HCT116 (cell line): ENCODE measurements around the gene RNF150. TPM values are rescaled to one million over a fixed set of nuclear protein-coding genes. Genes with fewer than 3 reads are reported as not detected.

Source experiments
- ATAC-seq: fragments of 200-7000 bp; cut with Tn5 transposase; 2 replicates; pipeline ENCODE4 v1.9.1; 2020; ENCODE audit warnings: mild to moderate bottlenecking, moderate library complexity
- BruUV-seq: library from RNA; stranded (reverse); fragments of 400-500 nt; replicated peaks from 2 replicates; lab custom pipeline; 2021; lab: Mats Ljungman, UMichigan
- CTCF ChIA-PET: fragments of 300-600 bp; sonication (Branson Sonifier 250); formaldehyde crosslinking; loops from one replicate; lab custom pipeline; 2021; ENCODE audit warnings: antibody characterized with exemption; lab: Charles Lee
- POLR2A ChIA-PET: fragments of 300-600, 350-600 bp; sonication (Branson Sonifier 250); formaldehyde crosslinking; loops from one replicate; lab custom pipeline; 2021; ENCODE audit warnings: antibody characterized with exemption; lab: Charles Lee
- RAD21 ChIA-PET, 2 experiments: fragments of 300-600 bp; sonication (Branson Sonifier 250); formaldehyde crosslinking; loops; one replicate each; lab custom pipeline; 2023; ENCODE audit warnings: low total read pairs in 2 of 2; ENCODE audit not compliant: uncharacterized antibody in 2 of 2, unreplicated experiment in 2 of 2, low non-redundant PET in 1 of 2; lab: Charles Lee
- DNase-seq: peaks from one replicate; pipeline ENCODE4 v3.0.0-alpha.2; 2010; ENCODE audit warnings: low read depth, low spot score
- H2AFZ ChIP-seq: fragments of 200-600 bp; shearing (Covaris generic), sonication (generic); 2 replicates; pipeline ENCODE4 v1.6.1; 2017; ENCODE audit warnings: low read depth, mixed run types, mixed read lengths, antibody characterized with exemption, low read length; ENCODE audit not compliant: poor library complexity, severe bottlenecking
- H3K27ac ChIP-seq: 2 replicates; pipeline ENCODE4 v1.5.1; 2012; ENCODE audit warnings: low read depth, low read length
- H3K27me3 ChIP-seq: fragments of 200-600 bp; sonication (generic); 2 replicates; pipeline ENCODE4 v1.6.1; 2016; ENCODE audit warnings: mixed run types, low read length, mixed read lengths; ENCODE audit not compliant: insufficient read depth
- H3K36me3 ChIP-seq, 2 experiments: fragments of 200-500 bp in 1 of 2; fragments of 200-600 bp in 1 of 2; sonication (Bioruptor generic) in 1 of 2; sonication (generic) in 1 of 2; 2 replicates each; pipeline versions ENCODE4 v1.5.1 to v1.6.1; 2014 to 2016; ENCODE audit warnings: low read length in 2 of 2, inconsistent platforms in 1 of 2, mixed read lengths in 1 of 2, mixed run types in 1 of 2; ENCODE audit not compliant: insufficient read depth in 2 of 2, control insufficient read depth in 1 of 2
- H3K4me1 ChIP-seq, 2 experiments: fragments of 200-600 bp in 1 of 2; sonication (generic) in 1 of 2; 2 replicates each; pipeline versions ENCODE4 v1.5.1 to v1.6.1; 2012 to 2017; ENCODE audit warnings: low read length in 2 of 2, inconsistent platforms in 1 of 2, mild to moderate bottlenecking in 1 of 2, mixed read lengths in 1 of 2, mixed run types in 1 of 2, moderate library complexity in 1 of 2; ENCODE audit not compliant: insufficient read depth in 2 of 2, control insufficient read depth in 1 of 2
- H3K4me2 ChIP-seq: fragments of 200-600 bp; sonication (generic); 2 replicates; pipeline ENCODE4 v1.6.1; 2017; ENCODE audit warnings: mixed run types, low read length, mixed read lengths
- H3K4me3 ChIP-seq, 2 experiments: fragments of 200-600 bp in 1 of 2; sonication (generic) in 1 of 2; replicated peaks in 1 of 2; 2 replicates each; pipeline ENCODE4 v1.5.1; 2011 to 2016; ENCODE audit warnings: low read length in 2 of 2, control low read depth in 1 of 2, low read depth in 1 of 2, mild to moderate bottlenecking in 1 of 2, mixed read lengths in 1 of 2, mixed run types in 1 of 2
- H3K79me2 ChIP-seq: fragments of 200-600 bp; sonication (generic); 2 replicates; pipeline ENCODE4 v1.6.1; 2017; ENCODE audit warnings: mild to moderate bottlenecking, mixed run types, low read length, moderate library complexity, mixed read lengths; ENCODE audit not compliant: insufficient read depth
- H3K9ac ChIP-seq: fragments of 200-600 bp; sonication (generic); 2 replicates; pipeline ENCODE4 v1.6.1; 2016; ENCODE audit warnings: low read length, mixed read lengths
- H3K9me2 ChIP-seq: fragments of 200-600 bp; sonication (generic), shearing (Covaris generic); 2 replicates; pipeline ENCODE4 v1.6.1; 2017; ENCODE audit warnings: mixed run types, mild to moderate bottlenecking, moderate library complexity; ENCODE audit not compliant: insufficient read depth
- H3K9me3 ChIP-seq, 2 experiments: fragments of 200-500 bp in 1 of 2; fragments of 200-600 bp in 1 of 2; sonication (Bioruptor generic) in 1 of 2; sonication (generic) in 1 of 2; 2 replicates each; pipeline ENCODE4 v1.6.1; 2014 to 2017; ENCODE audit warnings: low read length in 2 of 2, mixed read lengths in 2 of 2, inconsistent platforms in 1 of 2, low read depth in 1 of 2, mild to moderate bottlenecking in 1 of 2, mixed run types in 1 of 2, moderate library complexity in 1 of 2; ENCODE audit not compliant: control insufficient read depth in 1 of 2, insufficient read depth in 1 of 2
- H4K20me1 ChIP-seq: fragments of 200-600 bp; sonication (generic), shearing (Covaris generic); 2 replicates; pipeline ENCODE4 v1.6.1; 2017; ENCODE audit warnings: mixed run types, mild to moderate bottlenecking, moderate library complexity; ENCODE audit not compliant: insufficient read depth
- CEBPB ChIP-seq: IDR thresholded peaks from 2 replicates; pipeline ENCODE4 v1.6.1; 2012; ENCODE audit warnings: low read depth
- ELF1 ChIP-seq: IDR thresholded peaks from 2 replicates; pipeline ENCODE4 v1.6.1; 2012; ENCODE audit warnings: low read depth, borderline replicate concordance
- FOSL1 ChIP-seq: IDR thresholded peaks from 2 replicates; pipeline ENCODE4 v1.6.1; 2012; ENCODE audit warnings: low read depth
- POLR2AphosphoS5 ChIP-seq: IDR thresholded peaks from 2 replicates; pipeline ENCODE4 v1.6.1; 2011; ENCODE audit warnings: mild to moderate bottlenecking, low read depth, low read length, moderate library complexity
- RAD21 ChIP-seq: IDR thresholded peaks from 2 replicates; pipeline ENCODE4 v1.6.1; 2012; ENCODE audit warnings: low read depth, mild to moderate bottlenecking
- SP1 ChIP-seq: IDR thresholded peaks from 2 replicates; pipeline ENCODE4 v1.6.1; 2012; ENCODE audit warnings: low read depth
- SRF ChIP-seq: IDR thresholded peaks from 2 replicates; pipeline ENCODE4 v1.6.1; 2012; ENCODE audit warnings: low read depth
- ZFX ChIP-seq: fragments of 450-650 bp; IDR thresholded peaks from 2 replicates; pipeline ENCODE4 v1.6.1; 2017
- intact Hi-C: fragments of 100-400 bp; cut with micrococcal nuclease; formaldehyde crosslinking; loops from 2 replicates; pipeline ENCODE4 v1.10.0; 2022
- total RNA-seq: library from RNA; stranded (reverse); gene quantifications from one replicate; pipeline ENCODE4 v1.2.1, GENCODE V29; 2021; ENCODE audit not compliant: unreplicated experiment
- TF ChIP-seq, protein P1 (sequence below), 3 experiments: fragments of 200-600 bp in 1 of 3; sonication (generic) in 1 of 3; IDR thresholded peaks in 2 of 3; conservative IDR thresholded peaks in 1 of 3; 2 replicates each; pipeline ENCODE4 v1.5.1; 2012 to 2017; ENCODE audit warnings: low read depth in 2 of 3, low read length in 2 of 3, antibody characterized with exemption in 1 of 3, borderline replicate concordance in 1 of 3, control low read depth in 1 of 3, mild to moderate bottlenecking in 1 of 3, mixed read lengths in 1 of 3, mixed run types in 1 of 3, moderate library complexity in 1 of 3; ENCODE audit not compliant: insufficient read depth in 1 of 3

Gene RNF150
- total RNA-seq, 1 experiment from 2014 or later, result 0.07 TPM

DNA sequence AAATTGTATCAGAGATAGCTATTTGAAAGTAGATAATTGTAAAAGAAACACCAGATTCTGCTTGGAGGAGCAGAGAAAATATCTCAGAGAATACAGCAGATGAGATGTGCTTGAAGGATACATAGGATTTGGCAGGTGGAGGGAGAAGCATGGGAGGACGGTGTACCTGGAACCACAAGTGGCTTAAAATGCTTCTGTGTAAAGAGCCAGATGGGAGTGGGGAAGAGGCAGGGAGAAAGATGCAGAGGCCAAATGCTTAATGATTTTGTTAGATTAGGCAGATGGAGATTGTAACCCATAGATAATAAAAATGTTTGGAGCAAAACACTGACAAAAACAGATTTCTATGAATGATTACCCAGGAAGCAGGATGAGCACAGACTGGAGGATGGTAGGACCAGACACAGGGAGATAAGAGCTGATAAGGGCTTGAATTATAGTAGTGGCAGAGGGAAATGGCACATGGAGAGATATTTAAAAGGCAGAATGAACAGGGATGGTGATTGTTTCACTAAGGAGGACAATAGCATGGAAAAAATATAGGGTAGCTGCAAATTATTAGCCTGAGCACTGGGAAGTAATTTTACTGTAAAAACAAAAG lies 231.4 kb downstream of the RNF150 start (continued):
- TF ChIP-seq SRF (no peak), FOSL1 (no peak), POLR2AphosphoS5 (no peak), SP1 (no peak)
- TF ChIP-seq, protein P1, sequence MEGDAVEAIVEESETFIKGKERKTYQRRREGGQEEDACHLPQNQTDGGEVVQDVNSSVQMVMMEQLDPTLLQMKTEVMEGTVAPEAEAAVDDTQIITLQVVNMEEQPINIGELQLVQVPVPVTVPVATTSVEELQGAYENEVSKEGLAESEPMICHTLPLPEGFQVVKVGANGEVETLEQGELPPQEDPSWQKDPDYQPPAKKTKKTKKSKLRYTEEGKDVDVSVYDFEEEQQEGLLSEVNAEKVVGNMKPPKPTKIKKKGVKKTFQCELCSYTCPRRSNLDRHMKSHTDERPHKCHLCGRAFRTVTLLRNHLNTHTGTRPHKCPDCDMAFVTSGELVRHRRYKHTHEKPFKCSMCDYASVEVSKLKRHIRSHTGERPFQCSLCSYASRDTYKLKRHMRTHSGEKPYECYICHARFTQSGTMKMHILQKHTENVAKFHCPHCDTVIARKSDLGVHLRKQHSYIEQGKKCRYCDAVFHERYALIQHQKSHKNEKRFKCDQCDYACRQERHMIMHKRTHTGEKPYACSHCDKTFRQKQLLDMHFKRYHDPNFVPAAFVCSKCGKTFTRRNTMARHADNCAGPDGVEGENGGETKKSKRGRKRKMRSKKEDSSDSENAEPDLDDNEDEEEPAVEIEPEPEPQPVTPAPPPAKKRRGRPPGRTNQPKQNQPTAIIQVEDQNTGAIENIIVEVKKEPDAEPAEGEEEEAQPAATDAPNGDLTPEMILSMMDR (IDR thresholded peaks at IDR 0.05 in 2 of 3, conservative IDR thresholded peaks at IDR 0.05 in 1 of 3; ENCODE audit: borderline replicate concordance in 1 of 3, insufficient read depth in 1 of 3, low read depth in 2 of 3, low read length in 2 of 3), result no peak

DNA sequence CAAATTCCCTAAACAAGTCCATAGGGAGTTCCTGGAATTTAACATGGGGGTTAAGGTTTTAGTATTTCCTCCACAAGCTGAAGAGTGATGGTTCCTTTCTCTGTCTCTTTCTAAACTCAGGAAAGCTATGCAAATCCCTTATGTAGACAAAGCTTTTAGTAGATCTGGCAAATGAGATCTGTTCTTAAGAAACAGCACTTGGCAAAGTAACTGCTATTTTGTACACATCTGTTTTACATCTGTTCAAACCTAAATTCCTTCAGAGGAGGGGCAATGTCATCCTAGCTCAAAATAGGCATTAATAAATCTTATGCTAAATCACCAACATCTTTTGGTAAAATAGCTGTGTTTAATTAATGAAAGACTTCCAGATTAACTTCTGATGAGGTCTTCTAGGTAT lies 239.3 kb downstream of the RNF150 start:
- no peaks in the 10 kb centered on the region for H3K36me3 ChIP-seq
- BruUV-seq, result no TSS peak
- no peaks in the 10 kb centered on the region for H4K20me1 ChIP-seq
- H3K9ac ChIP-seq, result no peak overlapping the region
- intact Hi-C loops, result no loop called here
- H3K4me1 ChIP-seq, result no peaks in the 10 kb centered on the region
- peaks cover 11% of the 10 kb centered on the region; the same call in 1 of the 2 replicates for H3K27me3 ChIP-seq
- H3K9me3 ChIP-seq, result no peaks in the 10 kb centered on the region
- CTCF ChIA-PET, result interaction anchor here (1.5 kb wide), 1 partner anchor 9 kb away, joined by 5 read pairs; no protein-coding TSS in a partner anchor
- TF ChIP-seq RAD21 (no peak), POLR2AphosphoS5 (no peak), ZFX (no peak), ELF1 (no peak), SRF (no peak), CEBPB (no peak)
- no peaks in the 10 kb centered on the region for H3K9me2 ChIP-seq
- no peak for ATAC-seq
- RAD21 ChIA-PET, result no interaction called here
- no peak overlapping the region for H2AFZ ChIP-seq
- no peak overlapping the region for H3K27ac ChIP-seq
- H3K79me2 ChIP-seq, result no peaks in the 10 kb centered on the region
- no peak overlapping the region for H3K4me3 ChIP-seq
- H3K4me2 ChIP-seq, result no peak overlapping the region
- no peak for DNase-seq
- POLR2A ChIA-PET, result no interaction called here
